CD4-positive, alpha-beta T cell treated with Interleukin-4 for 1 hour (primary cell): Measurements from ENCODE around the gene FHIT.
A peak's percentile ranks its signal among the peaks of the same experiment; 100 is the strongest.

Source experiments
- DNase-seq, 2 donors: peaks; one replicate each; pipeline ENCODE4 v3.0.0-alpha.2; 2020 to 2022

FHIT gene

DNA sequence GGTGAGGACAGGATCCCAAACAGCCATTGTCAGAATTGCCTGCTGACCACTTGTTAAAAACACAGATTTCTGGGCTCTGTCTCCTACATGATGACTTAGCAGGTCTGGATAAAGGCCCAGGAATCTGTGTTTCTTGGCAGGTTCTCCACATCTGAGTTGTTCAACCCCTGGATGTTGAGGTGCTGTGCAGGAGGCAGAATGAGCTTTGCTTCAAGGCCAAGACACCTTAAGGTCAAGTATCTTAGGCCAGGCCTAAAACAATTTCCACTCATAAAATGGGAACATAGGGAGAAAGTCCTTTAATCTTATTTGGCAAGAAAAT lies 1522.7 kb downstream of the FHIT start:
- no peak for DNase-seq

DNA sequence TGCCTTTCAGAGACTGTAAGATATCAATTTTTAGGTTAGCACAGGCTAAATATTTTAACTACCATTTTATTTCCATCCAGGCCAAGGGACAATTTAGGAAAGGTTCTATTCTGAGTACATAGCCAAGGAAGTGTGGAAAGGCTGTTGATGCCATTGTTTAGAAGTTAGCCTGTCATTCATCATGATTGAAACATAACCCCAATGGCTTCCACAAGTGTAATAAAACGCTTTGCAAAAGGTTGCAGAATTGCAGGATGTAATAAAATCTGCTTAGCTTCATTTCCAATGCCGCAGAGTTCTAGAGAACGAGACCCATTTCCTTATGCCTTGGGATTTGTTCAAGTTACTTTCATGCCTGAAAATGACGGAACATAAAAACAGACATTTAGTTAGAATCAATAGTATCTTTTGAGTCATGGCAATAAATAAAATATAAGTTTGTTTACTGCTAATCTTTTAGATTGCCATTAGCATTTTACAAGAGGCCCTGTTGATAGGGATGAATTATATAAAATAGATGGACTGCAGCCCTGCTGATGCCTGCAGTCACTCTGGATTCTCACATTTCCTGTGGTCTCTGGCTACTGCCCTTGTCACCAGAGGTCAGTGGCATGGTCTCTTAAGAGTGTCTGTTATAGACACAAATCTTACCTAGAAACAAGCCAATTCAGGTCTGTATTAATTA lies 1523.2 kb downstream of the FHIT start:
- no peak for DNase-seq

DNA sequence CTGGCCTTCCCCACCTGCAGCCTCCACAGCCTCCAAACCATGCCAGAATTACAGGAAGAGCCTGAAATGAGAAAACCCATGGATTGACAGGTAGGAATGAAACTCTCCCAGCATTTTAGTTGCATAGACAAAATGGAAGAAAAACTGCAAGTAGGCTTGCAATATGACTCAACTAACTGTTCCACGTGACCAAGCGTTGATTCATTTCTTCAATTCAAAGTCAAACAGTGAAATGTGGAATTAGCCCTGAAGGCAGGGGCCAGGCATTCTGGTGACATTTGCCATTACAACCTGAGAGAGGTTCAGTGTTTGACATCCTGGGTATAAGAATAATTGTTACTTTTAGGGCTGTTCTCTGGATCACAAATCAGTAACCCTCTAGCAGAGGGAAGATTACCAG lies 1525.0 kb downstream of the FHIT start:
- no peak for DNase-seq

DNA sequence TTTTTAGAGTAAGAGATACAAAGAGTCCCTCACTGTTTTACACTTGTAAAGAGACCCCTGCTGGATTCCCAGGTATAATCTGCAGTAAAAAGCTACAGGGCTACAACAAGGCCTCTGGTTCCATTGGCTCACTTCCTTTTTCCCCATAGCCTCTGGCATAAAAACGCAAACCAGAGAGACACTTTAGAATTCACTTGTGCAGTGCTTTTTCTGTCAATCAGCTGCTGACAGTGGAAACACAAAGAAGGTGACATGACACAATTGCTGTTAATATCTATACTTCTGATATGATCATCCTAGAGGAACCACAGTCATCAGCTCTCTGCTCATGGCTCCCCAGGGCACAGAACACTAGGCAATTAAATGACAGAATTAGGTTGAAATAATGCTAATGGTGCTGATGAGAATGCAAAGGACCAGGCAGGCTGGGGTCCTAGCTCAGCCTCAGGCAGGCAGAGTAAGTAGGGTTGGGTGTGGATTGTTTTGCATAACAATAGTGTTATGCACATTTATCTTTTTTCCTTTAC lies 1533.5 kb downstream of the FHIT start:
- DNase-seq = no peak

DNA sequence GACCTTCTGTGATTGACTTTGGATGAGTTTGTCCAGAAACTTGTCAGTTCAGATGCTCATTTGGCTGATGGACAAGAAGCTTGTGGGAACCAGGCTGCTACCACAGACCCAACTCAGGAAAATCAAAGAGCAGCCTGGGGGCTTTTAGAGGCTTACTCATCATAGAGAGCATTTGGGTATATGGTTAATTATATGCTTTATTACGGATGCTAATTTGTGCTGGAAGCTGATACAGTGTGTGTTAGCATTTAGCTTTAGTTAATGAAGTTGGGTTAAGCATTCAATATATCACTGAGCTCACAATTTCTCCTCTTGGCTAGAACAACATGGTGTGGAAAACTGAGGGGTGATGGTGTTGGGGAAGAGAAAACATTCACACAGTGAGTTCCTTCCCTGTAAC lies 1537.2 kb downstream of the FHIT start:
- DNase-seq = no peak

DNA sequence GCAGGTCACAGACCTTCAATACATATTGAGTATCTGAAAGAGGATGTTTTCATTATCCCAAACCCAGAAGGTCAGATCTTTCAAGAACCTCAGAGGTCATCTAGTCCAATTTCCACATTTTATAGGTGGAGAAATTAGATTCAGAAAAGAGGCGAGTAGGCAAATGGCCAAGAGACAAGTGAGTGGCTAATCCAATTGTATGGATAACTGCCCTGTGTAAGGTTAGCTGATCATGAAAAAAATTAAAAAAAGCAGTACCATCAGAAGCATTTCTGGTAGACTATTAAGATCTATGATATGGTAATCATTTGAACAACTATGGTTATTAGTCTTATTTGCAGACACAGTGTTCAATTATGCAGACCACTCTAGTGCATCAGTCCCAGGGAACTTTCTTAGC lies 1540.7 kb downstream of the FHIT start:
- DNase-seq = no peak

DNA sequence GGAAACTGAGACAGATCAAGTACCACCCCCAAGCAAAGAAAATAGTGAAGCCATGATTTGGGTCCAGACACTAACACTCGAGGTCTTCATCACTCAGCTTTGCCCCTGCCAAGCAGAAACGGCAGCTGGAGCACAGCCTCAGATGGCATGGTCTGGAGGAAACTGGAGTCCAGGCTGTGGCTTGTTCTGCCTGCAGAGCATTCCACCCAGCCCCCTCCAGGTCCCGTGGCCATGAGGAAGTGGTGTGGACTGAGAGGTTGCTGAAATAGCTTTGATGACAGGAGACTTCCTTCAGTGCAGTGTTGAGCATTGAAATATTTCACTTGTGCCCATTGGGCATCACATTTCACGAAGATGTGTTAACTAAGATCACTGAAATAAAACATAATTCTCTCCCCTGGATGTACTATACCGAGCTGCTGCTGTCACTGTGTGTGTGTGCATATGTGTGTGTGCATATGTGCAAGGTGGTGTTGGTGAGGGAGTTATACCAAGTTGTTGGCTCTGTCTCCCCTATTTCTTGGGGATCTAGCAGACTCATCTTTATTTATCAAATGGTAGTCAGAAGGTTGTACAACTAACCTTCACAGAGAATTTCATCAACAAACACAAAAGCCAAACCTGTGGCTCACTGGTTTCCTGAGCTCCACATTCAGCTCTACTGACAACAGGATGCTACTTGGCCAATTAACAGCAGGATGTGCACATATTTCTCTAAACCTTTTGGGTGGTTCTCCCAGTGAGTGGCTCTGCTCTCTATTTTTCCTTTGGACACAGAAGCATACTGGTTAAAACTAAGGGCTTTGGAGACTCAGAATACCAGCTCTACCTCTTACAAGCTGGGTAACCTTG lies 1541.3 kb downstream of the FHIT start:
- DNase-seq = peak; percentile 20 to 49

DNA sequence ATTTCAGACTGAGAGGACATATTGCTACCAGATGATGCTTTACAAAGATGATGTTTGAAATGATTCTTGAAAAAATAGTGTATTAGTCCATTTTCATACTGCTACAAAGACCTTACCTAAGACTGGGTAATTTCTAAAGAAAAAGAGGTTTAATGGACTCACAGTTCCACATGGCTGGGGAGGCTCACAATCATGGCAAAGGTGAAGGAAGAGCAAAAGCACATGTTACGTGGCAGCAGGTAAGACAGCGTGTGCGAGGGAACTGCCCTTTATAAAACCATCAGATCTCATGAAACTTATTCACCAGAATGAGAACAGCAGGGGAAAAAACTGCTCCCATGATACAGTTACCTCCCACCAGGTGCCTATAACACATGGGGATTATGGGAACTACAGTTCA lies 1543.0 kb downstream of the FHIT start:
- no peak for DNase-seq

DNA sequence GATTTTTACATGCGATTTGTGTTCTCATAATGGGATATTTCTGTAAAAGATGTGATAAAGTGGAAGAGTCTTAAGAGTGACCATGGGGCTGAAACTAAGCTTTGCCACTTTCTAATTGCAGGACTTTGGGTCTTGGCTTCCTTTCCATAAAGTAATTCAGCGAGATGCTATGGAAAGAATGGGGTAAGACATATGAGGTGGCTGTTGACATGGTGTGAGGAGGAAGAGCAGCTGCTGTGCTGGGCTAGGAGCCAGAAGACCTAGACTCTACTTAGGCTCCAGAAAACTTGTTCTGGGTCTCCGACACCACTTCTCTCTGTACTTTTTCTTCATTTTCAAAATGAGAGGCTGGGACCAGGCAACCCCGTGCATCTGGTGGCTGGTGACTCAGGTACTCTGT lies 1547.0 kb downstream of the FHIT start:
- DNase-seq = no peak

DNA sequence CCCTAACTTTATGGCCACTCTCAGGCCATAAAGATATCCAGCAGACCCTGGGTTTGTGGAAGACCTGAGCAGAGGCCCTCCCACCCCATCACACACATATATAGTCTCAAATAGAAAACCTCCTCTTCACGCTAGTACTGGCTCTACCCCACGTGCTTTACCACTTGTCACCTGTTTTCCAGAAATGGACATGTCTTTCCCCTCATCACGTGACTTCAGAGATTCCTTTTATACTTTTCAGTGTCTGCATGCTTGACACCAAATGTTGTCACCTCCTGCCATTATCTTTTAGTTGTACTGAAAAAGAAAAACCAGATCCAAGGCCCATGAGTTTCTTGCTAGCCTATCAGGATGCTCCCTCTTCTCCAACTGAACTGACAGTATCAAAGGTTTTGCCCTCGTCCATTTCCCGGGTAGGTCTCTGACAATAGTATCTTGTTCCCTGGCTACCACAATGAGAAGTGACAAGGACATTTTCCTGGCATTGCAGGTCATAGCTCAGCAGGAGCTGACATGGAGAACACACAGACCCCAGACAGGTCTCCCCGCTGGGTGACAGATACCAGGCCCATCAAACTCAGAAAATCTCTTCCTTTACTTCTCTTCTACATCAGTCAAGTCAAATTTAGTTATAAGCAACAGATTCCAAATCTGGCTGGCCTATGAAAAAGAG lies 1551.5 kb downstream of the FHIT start:
- DNase-seq = no peak
